ENCODE measurements around the gene SURF2. TPM values are rescaled to one million over a fixed set of nuclear protein-coding genes. Genes with fewer than 3 reads are reported as not detected.

SURF2 gene
- total and polyA plus RNA-seq, 2 donors (not counting 3 experiments of a cell fraction or from before 2014, with no cell fraction given), result 10.6 to 14.2 TPM

- no peak for FAIRE-seq
- intact Hi-C loops (cut with micrococcal nuclease), result no loop called here
- Histone ChIP-seq H3K36me3 (ENCODE audit: control insufficient read depth in 2 of 2, extremely low read depth in 1 of 2, insufficient read depth in 2 of 2, low read length in 2 of 2) (peaks cover 5 to 45% of the 10 kb centered on the region in 2 experiments), H3K4me3 (replicated peaks in 1 of 3; ENCODE audit: insufficient read depth in 1 of 3, low read depth in 1 of 3, low read length in 3 of 3) (no peak overlapping the region), H3K4me2 (ENCODE audit: insufficient read depth, low read length) (no peak overlapping the region), H3K79me2 (ENCODE audit: control insufficient read depth, insufficient read depth, low read length) (peaks cover 26% of the 10 kb centered on the region), H3K27ac (ENCODE audit: insufficient read depth, low read depth, low read length) (no peak overlapping the region), H3K27me3 (ENCODE audit: control insufficient read depth in 2 of 2, insufficient read depth in 2 of 2, low read length in 2 of 2) (no peaks in the 10 kb centered on the region), H3K9ac (replicated peaks; ENCODE audit: extremely low read depth, insufficient read depth, low read length) (no peak overlapping the region), H2AFZ (ENCODE audit: low read depth, low read length) (no peak overlapping the region), H3K9me3 (replicated peaks; ENCODE audit: control insufficient read depth, insufficient read depth, low read length) (no peaks in the 10 kb centered on the region), H4K20me1 (replicated peaks; ENCODE audit: control insufficient read depth, extremely low read depth, insufficient read depth, low read length) (no peaks in the 10 kb centered on the region), H3K9me1 (replicated peaks; ENCODE audit: control insufficient read depth, extremely low read depth, insufficient read depth, low read length) (no peaks in the 10 kb centered on the region), H3K4me1 (ENCODE audit: control insufficient read depth, extremely low read depth, insufficient read depth, low read length) (peaks cover under 1% of the 10 kb centered on the region)
- CTCF ChIA-PET, result no interaction called here
- TF ChIP-seq FOS (IDR thresholded peaks at IDR 0.05; ENCODE audit: borderline replicate concordance, insufficient read depth, low read length) (no peak), CTCF (IDR thresholded peaks at IDR 0.05; ENCODE audit: extremely low read depth in 1 of 2, insufficient read depth in 1 of 2, low read depth in 1 of 2, low read length in 2 of 2) (no peak), EZH2 (IDR thresholded peaks at IDR 0.05; ENCODE audit: borderline replicate concordance, low read depth, low read length, severe bottlenecking) (no peak), MAX (IDR thresholded peaks at IDR 0.05; ENCODE audit: insufficient read depth, insufficient read length) (no peak), POLR2A (IDR thresholded peaks at IDR 0.05; ENCODE audit: low read depth, low read length) (no peak), JUN (IDR thresholded peaks at IDR 0.05; ENCODE audit: borderline replicate concordance, insufficient read depth, insufficient read length, low read depth) (no peak), MYC (IDR thresholded peaks at IDR 0.05; ENCODE audit: low read depth, low read length) (no peak), POLR2AphosphoS5 (IDR thresholded peaks at IDR 0.05; ENCODE audit: insufficient read depth, low read depth, low read length) (no peak), GATA2 (IDR thresholded peaks at IDR 0.05; ENCODE audit: insufficient read depth, insufficient read length, low read depth, low read length) (no peak)
- no peak for DNase-seq (ENCODE audit: low read depth, low spot score)
- POLR2A ChIA-PET, result no interaction called here
- dilution Hi-C loops (cut with MboI; ENCODE audit: extremely low pct_ligation_motif_present, low sequenced_read_pairs), result no loop called here
- BruUV-seq (replicated peaks), result no TSS peak
Measured at GRCh38 chr9:133344071-133344470, 12.3 kb upstream of the SURF2 start.
